GM12878 (cell line): ENCODE results near the gene OR6Q1. TPM values are rescaled to one million over a fixed set of nuclear protein-coding genes. Genes with fewer than 3 reads are reported as not detected.

Source experiments
- ATAC-seq: fragments of 200-7000 bp; cut with Tn5 transposase; 3 replicates; pipeline ENCODE4 v1.9.1; 2020; ENCODE audit warnings: mild to moderate bottlenecking, moderate library complexity
- BruUV-seq: library from RNA; stranded (reverse); fragments of 400-500 nt; replicated peaks from 2 replicates; lab custom pipeline; 2021; lab: Mats Ljungman, UMichigan
- CTCF ChIA-PET: fragments of 300-600 bp; sonication (Branson Sonifier 250); formaldehyde crosslinking; extraction: SDS; loops from one replicate; lab custom pipeline; 2021; ENCODE audit warnings: inconsistent platforms; lab: Yijun Ruan, JAX
- POLR2A ChIA-PET: fragments of 350-600 bp; formaldehyde crosslinking; extraction: SDS; loops from one replicate; lab custom pipeline; 2021; ENCODE audit warnings: inconsistent platforms; lab: Charles Lee
- RAD21 ChIA-PET: fragments of 300-600 bp; sonication (Branson Sonifier 250); formaldehyde crosslinking; loops from one replicate; lab custom pipeline; 2023; ENCODE audit warnings: antibody characterized with exemption; ENCODE audit not compliant: unreplicated experiment; lab: Charles Lee
- SMC1A ChIA-PET: fragments of 300-600 bp; sonication (Branson Sonifier 250); formaldehyde crosslinking; loops from one replicate; lab custom pipeline; 2023; ENCODE audit not compliant: unreplicated experiment, uncharacterized antibody; lab: Charles Lee
- DNase-seq: peaks from one replicate; pipeline ENCODE4 v3.0.0-alpha.2; 2011; ENCODE audit warnings: low read depth, low spot score
- FAIRE-seq: peaks from 3 replicates; lab custom pipeline; 2011; peaks lifted over from hg19 to GRCh38; lab: Jason Lieb, UNC
- H2AFZ ChIP-seq: 2 replicates; pipeline ENCODE4 v1.6.0; 2011; ENCODE audit warnings: low read depth, low read length, control low read depth; ENCODE audit not compliant: control insufficient read depth
- H3K27ac ChIP-seq: 2 replicates; pipeline ENCODE4 v1.5.1; 2011; ENCODE audit warnings: control low read depth; ENCODE audit not compliant: control insufficient read depth, insufficient read depth
- H3K27me3 ChIP-seq, 2 experiments: replicated peaks in 1 of 2; 2 replicates each; pipeline versions ENCODE4 v1.6.0 to v1.6.1; 2011; ENCODE audit warnings: low read length in 1 of 2; ENCODE audit not compliant: control insufficient read depth in 2 of 2, insufficient read depth in 2 of 2
- H3K36me3 ChIP-seq, 2 experiments: 2 replicates each; pipeline ENCODE4 v1.5.1; 2011; ENCODE audit warnings: low read length in 1 of 2; ENCODE audit not compliant: control insufficient read depth in 2 of 2, insufficient read depth in 2 of 2
- H3K4me1 ChIP-seq: 2 replicates; pipeline ENCODE4 v1.6.1; 2011; ENCODE audit warnings: mild to moderate bottlenecking, low read length, moderate library complexity, mixed read lengths; ENCODE audit not compliant: control insufficient read depth, insufficient read depth
- H3K4me2 ChIP-seq: 2 replicates; pipeline ENCODE4 v1.6.0; 2011; ENCODE audit warnings: control low read depth; ENCODE audit not compliant: control insufficient read depth, insufficient read depth
- H3K4me3 ChIP-seq: fragments of 200-600 bp; sonication (generic); 2 replicates; pipeline ENCODE4 v1.5.1; 2016
- H3K79me2 ChIP-seq: 2 replicates; pipeline ENCODE4 v1.6.0; 2011; ENCODE audit warnings: low read length; ENCODE audit not compliant: control insufficient read depth, insufficient read depth
- H3K9ac ChIP-seq: 2 replicates; pipeline ENCODE4 v1.8.0; 2011; ENCODE audit warnings: low read length, control low read depth, mixed read lengths; ENCODE audit not compliant: control insufficient read depth, insufficient read depth
- H3K9me3 ChIP-seq: replicated peaks from 3 replicates; pipeline ENCODE4 v1.5.1; 2011; ENCODE audit warnings: mild to moderate bottlenecking, low read length; ENCODE audit not compliant: control insufficient read depth, insufficient read depth
- H4K20me1 ChIP-seq: 2 replicates; pipeline ENCODE4 v1.6.0; 2011; ENCODE audit not compliant: control insufficient read depth, insufficient read depth
- ATF3 ChIP-seq: IDR thresholded peaks from 2 replicates; pipeline ENCODE4 v1.6.1; 2011; ENCODE audit warnings: low read depth, mild to moderate bottlenecking, low read length, moderate library complexity, borderline replicate concordance; ENCODE audit errors: extremely low read depth
- BMI1 ChIP-seq: fragments of 450-650 bp; IDR thresholded peaks from 2 replicates; pipeline ENCODE4 v1.6.1; 2016; ENCODE audit warnings: mild to moderate bottlenecking, moderate library complexity, borderline replicate concordance
- CBX5 ChIP-seq: sonication (generic); IDR thresholded peaks from 2 replicates; pipeline ENCODE4 v1.6.1; 2016; ENCODE audit warnings: low read depth, moderate library complexity, mild to moderate bottlenecking, inconsistent platforms
- JUNB ChIP-seq: IDR thresholded peaks from 2 replicates; pipeline ENCODE4 v1.6.1; 2016; ENCODE audit warnings: antibody characterized with exemption, mild to moderate bottlenecking
- MYC ChIP-seq: IDR thresholded peaks from 2 replicates; pipeline ENCODE4 v1.6.1; 2011; ENCODE audit warnings: mild to moderate bottlenecking, low read length, moderate library complexity, inconsistent platforms; ENCODE audit not compliant: insufficient read depth, insufficient replicate concordance, insufficient read length, severe bottlenecking
- SMAD1 ChIP-seq: fragments of 450-650 bp; IDR thresholded peaks from 2 replicates; pipeline ENCODE4 v1.6.1; 2018; ENCODE audit warnings: mild to moderate bottlenecking, low read depth; ENCODE audit not compliant: partially characterized antibody
- SRF ChIP-seq, 2 experiments: IDR thresholded peaks; 2 replicates each; pipeline ENCODE4 v1.6.1; 2011; ENCODE audit warnings: low read depth in 2 of 2, low read length in 2 of 2, mild to moderate bottlenecking in 1 of 2, moderate library complexity in 1 of 2
- USF2 ChIP-seq: IDR thresholded peaks from 2 replicates; pipeline ENCODE4 v1.6.1; 2011; ENCODE audit warnings: low read depth, low read length, improper control_type of control experiment, borderline replicate concordance
- ZBED1 ChIP-seq: IDR thresholded peaks from 2 replicates; pipeline ENCODE4 v1.6.1; 2016; ENCODE audit warnings: borderline replicate concordance
- ZNF687 ChIP-seq: fragments of 450-650 bp; IDR thresholded peaks from 2 replicates; pipeline ENCODE4 v1.6.1; 2017; ENCODE audit warnings: mild to moderate bottlenecking, moderate library complexity
- WGBS: methylation state at CpG from one replicate; pipeline ENCODE4 v1.1.6; 2016; ENCODE audit warnings: low lambda C conversion rate; ENCODE audit not compliant: insufficient replicate concordance, insufficient coverage; ENCODE audit errors: missing lambda C conversion rate; 5-methylcytosine and 5-hydroxymethylcytosine counted together
- in situ Hi-C: fragments of 300-500 bp; cut with MboI; formaldehyde crosslinking; loops from 9 replicates; pipeline ENCODE4 v1.14.3; 2018; ENCODE audit warnings: mixed read lengths
- intact Hi-C: fragments of 100-400 bp; cut with micrococcal nuclease; formaldehyde crosslinking; loops from one replicate; pipeline ENCODE4 v1.14.2; 2022; ENCODE audit not compliant: unreplicated experiment
- polyA plus RNA-seq, 11 experiments: library from polyadenylated mRNA; depleted of rRNA in 4 of 11; unstranded in 6 of 11; stranded (reverse) in 5 of 11; fragments of >200 nt; fragmentation: Nextera tagmentation in 4 of 11; fragmentation: Illumina TruSeq in 1 of 11; extraction: Ambion mirVana in 4 of 11; extraction: Trizol in 1 of 11; gene quantifications; 1 replicate in 1 of 11; 2 replicates in 10 of 11; pipeline versions ENCODE4 v1.2.1 to v1.2.3, GENCODE V29; 2011 to 2016; ENCODE audit warnings: inconsistent platforms in 2 of 11, missing spikeins in 2 of 11, low read depth in 1 of 11
- total RNA-seq, 4 experiments: library from RNA; depleted of rRNA in 3 of 4; stranded (reverse); fragments of >200 nt in 3 of 4; fragmentation: Illumina TruSeq in 1 of 4; extraction: Trizol in 1 of 4; gene quantifications; 2 replicates each; pipeline versions ENCODE4 v1.2.1 to v1.2.3, GENCODE V29; 2013 to 2021
- TF ChIP-seq, protein P1 (sequence below): IDR thresholded peaks from 2 replicates; pipeline ENCODE4 v1.6.1; 2011; ENCODE audit warnings: borderline replicate concordance, low read depth, mild to moderate bottlenecking, moderate library complexity, mixed read lengths, low read length; ENCODE audit not compliant: insufficient read depth; ENCODE audit errors: extremely low read length

OR6Q1 gene
- total and polyA plus RNA-seq, 10 of the 15 experiments (the other 5 are each of a cell fraction or from before 2014, with no cell fraction given): not detected

GRCh38 chr11:58061813-58062212 is 31.1 kb downstream of the OR6Q1 start (continued):
- TF ChIP-seq, protein P1, sequence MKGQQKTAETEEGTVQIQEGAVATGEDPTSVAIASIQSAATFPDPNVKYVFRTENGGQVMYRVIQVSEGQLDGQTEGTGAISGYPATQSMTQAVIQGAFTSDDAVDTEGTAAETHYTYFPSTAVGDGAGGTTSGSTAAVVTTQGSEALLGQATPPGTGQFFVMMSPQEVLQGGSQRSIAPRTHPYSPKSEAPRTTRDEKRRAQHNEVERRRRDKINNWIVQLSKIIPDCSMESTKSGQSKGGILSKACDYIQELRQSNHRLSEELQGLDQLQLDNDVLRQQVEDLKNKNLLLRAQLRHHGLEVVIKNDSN: no peak
- TF ChIP-seq SRF (IDR thresholded peaks at IDR 0.05; ENCODE audit: low read depth in 2 of 2, low read length in 2 of 2) (no peak), ZBED1 (no peak)
- TF ChIP-seq, all 136 proteins: peak for 2

- SMC1A ChIA-PET: no interaction called here
- no peak overlapping the region for H3K4me2 ChIP-seq
- H3K9me3 ChIP-seq: no peaks in the 10 kb centered on the region
- 36% methylated on average over 5 of the region's 5 CpGs for WGBS
- no peak for FAIRE-seq
- no peak for DNase-seq
- CTCF ChIA-PET: no interaction called here
- no peak overlapping the region for H3K4me3 ChIP-seq
- ATAC-seq: no peak
- H3K9ac ChIP-seq: no peak overlapping the region
- TF ChIP-seq USF2 (no peak), CBX5 (no peak), JUNB (no peak), ATF3 (no peak), SMAD1 (no peak), ZNF687 (no peak), MYC (no peak), BMI1 (no peak)
- RAD21 ChIA-PET: no interaction called here
- in situ Hi-C loops (no loop called here), intact Hi-C loops (no loop called here)
- no peaks in the 10 kb centered on the region for H3K27me3 ChIP-seq
- H3K36me3 ChIP-seq: no peaks in the 10 kb centered on the region
- POLR2A ChIA-PET: no interaction called here
- no peak overlapping the region for H3K27ac ChIP-seq
- no peaks in the 10 kb centered on the region for H3K4me1 ChIP-seq
- H2AFZ ChIP-seq: no peak overlapping the region
- H4K20me1 ChIP-seq: no peaks in the 10 kb centered on the region
- no peaks in the 10 kb centered on the region for H3K79me2 ChIP-seq
- no TSS peak for BruUV-seq
Measured at GRCh38 chr11:58067685-58068084, 36.9 kb downstream of the OR6Q1 start.
